ENCODE results near the gene SCN7A.
"Not testable (repeated sequence)": the region's sequence is repeated elsewhere in the genome, so short reads cannot be mapped to it uniquely, and the experiment has no call there.

The SCN7A gene

GRCh38 chr2:166454006-166454595 lies 39.9 kb downstream of the SCN7A start:
- DNase-seq (ENCODE audit: low read depth, low spot score), result no peak

DNA sequence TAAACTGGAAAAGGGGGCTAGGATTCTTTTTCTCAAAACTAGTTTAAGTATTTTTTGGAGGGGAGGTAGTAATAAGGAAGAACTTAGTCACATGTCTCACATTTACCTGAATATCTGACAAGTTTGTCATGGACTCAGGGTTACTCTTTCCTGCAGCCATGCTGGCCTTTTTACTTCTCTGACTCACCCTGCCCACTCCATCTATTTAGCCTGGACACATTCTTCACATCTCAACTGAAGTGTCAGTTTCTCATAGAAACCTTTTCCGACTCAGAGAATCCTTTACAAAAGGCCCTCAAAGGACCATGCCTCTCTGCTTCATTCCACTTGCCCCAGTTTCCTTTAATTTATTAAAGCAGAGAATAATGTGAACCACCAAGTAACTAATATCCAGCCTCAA lies 42.6 kb downstream of the SCN7A start:
- DNase-seq (ENCODE audit: low read depth, low spot score), result no peak

GRCh38 chr2:166449439-166449838 lies 44.6 kb downstream of the SCN7A start:
- no peak for DNase-seq (ENCODE audit: low read depth, low spot score)

- no peak for DNase-seq (ENCODE audit: low read depth, low spot score)
Measured at GRCh38 chr2:166448106-166448505, 45.9 kb downstream of the SCN7A start.

DNA sequence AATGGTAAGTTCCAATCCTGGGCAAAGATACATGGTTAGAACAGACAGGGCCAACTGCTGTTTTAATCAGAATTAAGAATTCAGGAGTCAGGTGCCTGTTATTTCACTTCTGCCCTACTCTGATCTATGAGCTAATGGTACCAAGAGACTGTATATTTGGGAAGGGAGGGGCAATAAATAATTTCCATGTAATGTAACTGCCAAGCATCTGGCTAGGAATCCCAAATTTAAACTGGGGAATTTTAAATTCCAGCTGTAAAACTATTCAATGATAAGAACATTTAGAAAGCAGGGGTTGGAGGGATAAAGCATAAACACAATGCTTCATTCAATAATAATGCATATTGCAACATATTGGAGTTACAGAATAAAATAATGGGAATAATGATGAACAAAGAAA lies 49.7 kb downstream of the SCN7A start:
- DNase-seq (ENCODE audit: low read depth, low spot score), result no peak

GRCh38 chr2:166440313-166440712 lies 53.7 kb downstream of the SCN7A start:
- DNase-seq (ENCODE audit: low read depth, low spot score), result no peak

DNA sequence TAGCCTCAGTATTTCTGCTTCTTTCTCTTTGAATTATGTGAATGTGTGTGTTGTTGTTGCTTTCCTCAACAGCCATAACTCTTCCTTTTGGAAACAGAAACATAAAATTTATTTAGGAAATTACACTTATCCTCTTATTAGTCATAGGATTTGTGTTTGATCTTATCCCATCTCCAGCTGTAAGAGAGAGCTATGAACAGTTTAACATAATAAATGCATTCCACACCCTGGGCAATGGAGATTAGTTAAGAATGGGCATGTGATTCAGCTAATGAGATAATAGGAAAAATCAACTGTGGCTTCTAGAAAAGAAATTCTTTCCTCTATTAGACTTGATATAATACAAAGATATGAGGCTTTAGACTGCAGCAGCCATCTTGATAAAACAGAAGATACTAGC lies 55.0 kb downstream of the SCN7A start:
- DNase-seq (ENCODE audit: low read depth, low spot score), result no peak

DNA sequence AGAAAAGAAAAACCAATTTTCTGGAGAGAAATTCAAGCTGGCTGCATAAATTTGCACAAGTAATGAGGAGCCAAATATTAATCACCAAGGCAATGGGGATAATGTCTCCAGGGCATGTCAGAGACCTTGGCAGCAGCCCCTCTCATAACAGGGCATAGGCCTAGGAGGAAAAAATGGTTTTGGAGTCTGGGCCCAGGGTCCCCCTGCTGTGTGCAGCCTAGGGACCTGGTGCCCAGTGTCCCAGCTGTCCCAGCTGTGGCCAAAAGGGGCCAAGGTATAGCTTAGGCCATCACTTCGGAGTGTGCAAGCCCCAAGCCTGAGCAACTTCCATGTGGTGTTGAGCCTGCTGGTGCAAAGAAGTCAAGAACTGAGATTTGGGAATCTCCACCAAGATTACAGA lies 57.1 kb downstream of the SCN7A start:
- DNase-seq (ENCODE audit: low read depth, low spot score), result no peak

DNA sequence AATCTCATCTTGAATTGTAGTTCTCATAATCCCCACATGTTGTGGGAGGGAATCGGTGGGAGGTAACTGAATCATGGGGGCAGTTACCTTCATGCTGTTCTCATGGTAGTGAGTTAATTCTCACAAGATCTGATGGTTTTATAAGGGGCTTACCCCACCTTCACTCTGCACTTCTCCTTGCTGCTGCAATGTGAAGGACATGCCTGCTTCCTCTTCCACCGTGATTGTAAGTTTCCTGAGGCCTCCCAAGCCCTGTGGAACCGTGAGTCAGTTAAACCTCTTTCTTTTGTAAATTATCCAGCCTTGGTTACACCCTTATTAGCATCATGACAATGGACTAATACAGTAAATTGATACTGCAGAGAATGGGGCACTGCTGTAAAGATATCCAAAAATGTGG lies 57.9 kb downstream of the SCN7A start:
- DNase-seq (ENCODE audit: low read depth, low spot score), result no peak

GRCh38 chr2:166434491-166434890 lies 59.6 kb downstream of the SCN7A start:
- DNase-seq (ENCODE audit: low read depth, low spot score), result no peak

DNA sequence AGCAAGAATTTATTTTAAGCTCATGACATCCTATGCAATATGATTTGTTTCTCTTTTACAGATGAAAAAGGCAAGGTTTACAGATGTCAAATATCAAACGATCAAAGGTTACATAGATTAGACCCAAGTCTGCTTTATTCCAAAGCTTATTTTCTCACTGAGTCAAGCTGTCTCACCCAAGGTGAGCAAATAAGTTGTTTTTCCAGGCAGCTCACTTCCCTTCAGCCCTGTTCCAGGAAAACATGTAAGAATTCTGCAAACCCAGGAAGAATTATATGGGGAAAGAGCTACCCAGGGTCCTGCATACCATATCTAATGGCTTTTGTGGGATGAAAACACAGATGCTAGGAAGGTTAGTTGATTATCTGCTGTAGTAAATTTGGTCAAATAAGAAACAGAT lies 60.6 kb downstream of the SCN7A start:
- DNase-seq (ENCODE audit: low read depth, low spot score), result no peak

- DNase-seq (ENCODE audit: low read depth, low spot score), result no peak
Measured at GRCh38 chr2:166432331-166432730, 61.7 kb downstream of the SCN7A start.

GRCh38 chr2:166424841-166425240 lies 69.2 kb downstream of the SCN7A start:
- no peak for DNase-seq (ENCODE audit: low read depth, low spot score)

- DNase-seq (ENCODE audit: low read depth, low spot score), result no peak
Measured at GRCh38 chr2:166419616-166419934, 74.5 kb downstream of the SCN7A start.

DNA sequence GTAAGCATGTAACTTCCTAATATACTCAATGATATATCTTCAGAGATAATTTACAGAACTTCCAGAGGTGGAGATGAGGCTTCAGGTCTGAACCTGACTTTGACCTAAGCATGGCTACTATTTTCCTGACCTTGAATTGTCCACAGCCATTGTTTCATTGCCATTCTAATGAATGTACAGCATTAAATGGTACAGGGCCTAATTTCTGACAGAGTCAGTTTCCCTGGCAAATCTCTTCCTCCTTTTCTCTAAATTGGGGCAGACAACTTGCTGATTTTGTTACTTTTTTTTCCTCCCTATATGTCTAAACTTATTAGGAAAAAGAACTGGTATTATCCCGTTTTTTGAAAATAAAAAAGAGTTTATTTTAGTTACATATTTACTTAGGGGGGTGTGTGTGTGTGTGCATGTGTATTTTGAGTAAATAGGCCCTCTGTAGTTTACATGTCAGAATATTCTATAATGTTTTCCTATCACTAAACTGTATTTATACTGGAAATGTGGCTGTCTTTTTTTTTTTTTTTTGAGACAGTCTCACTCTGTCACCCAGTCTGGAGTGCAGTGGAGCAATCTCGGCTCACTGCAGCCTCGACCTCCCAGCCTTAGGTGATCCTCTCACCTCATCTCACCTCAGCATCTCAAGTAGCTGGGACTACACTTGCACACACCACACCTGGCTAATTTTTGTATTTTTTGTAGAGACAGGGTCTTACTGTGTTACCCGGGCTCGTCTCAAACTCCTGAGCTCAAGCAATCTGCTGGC lies 75.0 kb downstream of the SCN7A start:
- no peak for DNase-seq (ENCODE audit: low read depth, low spot score)

- no peak for DNase-seq (ENCODE audit: low read depth, low spot score)
Measured at GRCh38 chr2:166417669-166418068, 76.4 kb downstream of the SCN7A start.

DNA sequence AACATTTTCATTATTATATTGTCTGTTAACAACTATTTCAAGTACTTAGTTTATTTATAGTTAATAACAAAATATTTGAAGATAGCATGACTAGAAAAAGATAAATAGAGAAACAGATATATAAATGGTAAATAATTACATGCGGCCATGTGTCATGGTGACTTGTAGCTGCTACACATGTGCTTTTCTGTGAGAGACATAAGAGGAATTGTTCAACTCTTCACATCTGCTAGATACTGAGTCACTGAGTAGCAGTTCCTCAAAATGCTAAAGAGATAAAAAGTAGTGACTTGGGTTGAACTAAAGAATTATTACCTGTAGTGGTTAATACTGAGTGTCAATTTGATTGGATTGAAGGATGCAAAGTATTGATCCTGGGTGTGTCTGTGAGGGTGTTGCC lies 80.8 kb downstream of the SCN7A start:
- no peak for DNase-seq (ENCODE audit: low read depth, low spot score)

DNA sequence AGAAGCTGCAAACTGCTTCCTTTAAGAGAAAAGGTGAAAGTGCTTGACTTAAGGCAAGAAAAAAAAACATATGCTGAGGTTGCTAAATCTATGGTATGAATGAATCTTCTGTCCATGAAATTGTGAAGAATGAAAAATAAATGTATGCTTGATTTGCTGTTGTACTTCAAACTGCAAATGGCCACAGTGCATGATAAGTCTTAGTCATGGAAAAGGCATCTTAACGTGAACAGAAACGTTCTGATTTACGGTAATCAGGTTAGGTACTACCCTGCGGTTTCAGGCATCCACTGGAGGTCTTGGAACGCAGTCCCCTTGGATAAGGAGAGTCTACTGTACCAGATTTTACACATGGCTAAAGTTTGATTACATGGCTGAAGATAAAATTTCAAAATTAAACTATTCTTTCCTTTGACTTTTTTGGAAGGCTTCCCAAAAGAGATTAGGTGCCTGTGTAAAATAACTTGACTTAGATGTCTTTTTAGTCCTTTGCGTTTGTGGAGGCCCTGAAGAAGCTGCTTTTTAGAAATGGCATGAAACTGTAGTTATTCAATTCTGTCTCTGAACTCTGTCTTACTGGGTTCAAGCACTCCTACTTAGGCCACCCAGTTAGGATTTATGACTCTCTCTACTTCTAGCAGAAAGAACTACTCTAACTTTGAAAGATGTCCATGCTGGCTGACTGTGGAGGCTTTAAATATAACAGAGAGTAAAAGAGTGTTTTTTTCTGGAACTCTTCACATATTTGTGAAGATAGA lies 82.4 kb downstream of the SCN7A start:
- no peak for DNase-seq (ENCODE audit: low read depth, low spot score)

DNA sequence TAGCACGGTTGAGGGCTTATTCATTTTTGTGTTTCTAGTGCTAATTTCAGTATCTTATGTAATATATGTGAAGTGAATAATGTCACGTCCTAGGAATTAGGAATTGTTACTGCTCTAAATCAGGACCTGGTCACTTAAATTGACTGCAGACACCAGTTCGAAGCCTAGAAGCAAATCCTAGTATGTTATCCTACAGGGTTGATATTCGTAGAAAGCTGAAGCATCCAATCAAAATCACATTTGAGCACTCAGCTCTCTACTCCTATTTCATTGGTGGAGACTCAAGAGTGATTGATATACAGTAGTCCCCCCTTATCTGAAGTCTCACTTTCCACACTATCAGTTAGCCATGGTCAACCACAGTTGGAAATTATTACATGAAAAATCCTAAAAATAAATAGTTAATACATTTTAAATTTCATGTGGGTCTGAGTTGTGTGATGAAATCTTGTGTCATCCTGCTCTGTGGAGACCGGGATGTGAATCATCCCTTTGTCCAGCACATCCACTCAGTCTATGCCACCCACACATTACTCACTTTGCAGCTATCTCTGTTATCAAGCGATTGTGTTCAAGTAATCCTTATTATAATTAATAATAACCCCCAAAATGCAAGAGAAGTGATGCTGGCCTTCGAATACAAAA lies 83.1 kb downstream of the SCN7A start:
- DNase-seq (ENCODE audit: low read depth, low spot score), result no peak

DNA sequence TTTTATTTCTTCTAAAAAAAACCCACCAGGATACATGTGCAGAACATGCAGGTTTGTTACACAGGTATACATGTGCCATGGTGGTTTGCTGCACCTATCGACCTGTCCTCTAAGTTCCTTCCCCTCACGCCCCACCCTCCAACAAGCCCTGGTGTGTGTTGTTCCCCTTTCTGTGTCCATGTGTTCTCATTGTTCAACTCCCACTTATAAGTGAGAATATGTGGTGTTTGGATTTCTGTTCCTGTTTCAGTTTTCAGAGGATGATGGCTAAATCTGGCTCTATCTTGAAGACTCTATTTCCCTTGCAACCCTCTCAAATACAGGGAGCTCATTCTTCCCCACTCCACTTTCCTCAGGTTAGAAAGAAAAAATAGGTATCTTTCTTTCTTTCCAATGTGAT lies 86.3 kb downstream of the SCN7A start:
- not testable (repeated sequence) for DNase-seq (ENCODE audit: low read depth, low spot score)

DNA sequence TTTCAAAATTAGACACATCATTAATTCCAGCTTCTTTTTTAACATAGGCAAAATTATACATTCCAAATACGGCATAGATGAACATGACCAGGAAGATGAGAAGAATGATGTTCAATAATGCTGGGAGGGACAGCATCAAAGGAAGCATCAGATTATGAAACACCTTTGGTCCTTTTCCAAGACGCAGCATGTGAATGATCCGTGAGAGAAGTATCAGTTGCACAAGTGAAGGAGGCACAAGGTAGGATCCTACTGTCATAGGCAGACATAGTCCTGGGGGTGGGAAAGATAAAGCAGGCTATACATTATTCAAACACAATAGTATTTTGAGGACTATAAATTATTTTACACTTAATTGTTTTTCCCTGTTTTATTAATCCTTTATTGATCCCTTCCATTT lies 87.7 kb downstream of the SCN7A start:
- no peak for DNase-seq (ENCODE audit: low read depth, low spot score)

- no peak for DNase-seq (ENCODE audit: low read depth, low spot score)
Measured at GRCh38 chr2:166405569-166405926, 88.5 kb downstream of the SCN7A start.
